CD14-positive monocyte (primary cell): Measurements from ENCODE around the gene PMS1. TPM values are rescaled to one million over a fixed set of nuclear protein-coding genes. Genes with fewer than 3 reads are reported as not detected.
A peak's percentile ranks its signal among the peaks of the same experiment; 100 is the strongest.

Source experiments
- DNase-seq, 3 donors: peaks; one replicate each; pipeline ENCODE4 v3.0.0-alpha.2; 2011 to 2022
- H2AFZ ChIP-seq: 2 replicates; pipeline ENCODE4 v1.6.0; 2012; ENCODE audit warnings: mild to moderate bottlenecking, low read depth, low read length, inconsistent platforms; ENCODE audit not compliant: insufficient read depth, poor library complexity, severe bottlenecking
- H3K27ac ChIP-seq, 2 donors: 1 replicate in 1 of 2; 2 replicates in 1 of 2; pipeline ENCODE4 v1.5.1; 2012 to 2013; ENCODE audit warnings: low read length in 2 of 2, control low read depth in 1 of 2, inconsistent platforms in 1 of 2, low read depth in 1 of 2, mild to moderate bottlenecking in 1 of 2
- H3K27me3 ChIP-seq, 2 donors: one replicate each; pipeline versions ENCODE4 v1.6.0 to v1.6.1; 2011 to 2013; ENCODE audit warnings: low read length in 2 of 2; ENCODE audit not compliant: control insufficient read depth in 2 of 2, insufficient read depth in 2 of 2
- H3K36me3 ChIP-seq, 2 donors: replicated peaks in 1 of 2; 1 replicate in 1 of 2; 2 replicates in 1 of 2; pipeline versions ENCODE4 v1.5.1 to v1.6.1; 2012 to 2013; ENCODE audit warnings: low read length in 2 of 2, control low read depth in 1 of 2, inconsistent platforms in 1 of 2, mild to moderate bottlenecking in 1 of 2; ENCODE audit not compliant: insufficient read depth in 2 of 2, control insufficient read depth in 1 of 2
- H3K4me1 ChIP-seq, 2 donors: 1 replicate in 1 of 2; 2 replicates in 1 of 2; pipeline versions ENCODE4 v1.5.1 to v1.6.1; 2012 to 2013; ENCODE audit warnings: low read length in 2 of 2, control low read depth in 1 of 2, inconsistent platforms in 1 of 2, mild to moderate bottlenecking in 1 of 2, moderate library complexity in 1 of 2; ENCODE audit not compliant: insufficient read depth in 2 of 2, control insufficient read depth in 1 of 2
- H3K4me2 ChIP-seq: replicated peaks from 2 replicates; pipeline ENCODE3; 2012; ENCODE audit warnings: low read length, moderate library complexity, mild to moderate bottlenecking; ENCODE audit not compliant: poor library complexity, severe bottlenecking; ENCODE audit errors: extremely low read depth
- H3K4me3 ChIP-seq, 3 experiments: fragments of 200-600 bp in 1 of 3; sonication (generic) in 1 of 3; replicated peaks in 1 of 3; 1 replicate in 2 of 3; 2 replicates in 1 of 3; pipeline ENCODE4 v1.5.1; 2011 to 2013; ENCODE audit warnings: low read length in 3 of 3, mild to moderate bottlenecking in 3 of 3, control low read depth in 2 of 3, low read depth in 2 of 3, inconsistent platforms in 1 of 3, moderate library complexity in 1 of 3
- H3K79me2 ChIP-seq: 2 replicates; pipeline ENCODE4 v1.6.0; 2012; ENCODE audit warnings: mild to moderate bottlenecking, control low read depth, inconsistent platforms, low read length, moderate library complexity; ENCODE audit not compliant: insufficient read depth
- H3K9ac ChIP-seq: 2 replicates; pipeline ENCODE4 v1.6.0; 2017; ENCODE audit warnings: low read length, mild to moderate bottlenecking; ENCODE audit not compliant: insufficient read depth, poor library complexity, severe bottlenecking
- H3K9me3 ChIP-seq, 2 donors: replicated peaks in 1 of 2; 1 replicate in 1 of 2; 2 replicates in 1 of 2; pipeline versions ENCODE4 v1.5.1 to v1.6.1; 2012 to 2013; ENCODE audit warnings: low read length in 2 of 2, control low read depth in 1 of 2; ENCODE audit not compliant: control insufficient read depth in 1 of 2, insufficient read depth in 1 of 2
- H4K20me1 ChIP-seq: 2 replicates; pipeline ENCODE4 v1.6.0; 2012; ENCODE audit warnings: mild to moderate bottlenecking, low read length, control low read depth, moderate library complexity; ENCODE audit not compliant: insufficient read depth
- H3K27ac Mint-ChIP-seq, 7 donors: one replicate each; pipeline ENCODE4 v1.8.0; 2020; ENCODE audit warnings: mild to moderate bottlenecking in 7 of 7, mixed read lengths in 7 of 7, moderate library complexity in 6 of 7, inconsistent platforms in 2 of 7
- H3K27me3 Mint-ChIP-seq, 3 donors: one replicate each; pipeline ENCODE4 v1.8.0; 2021 to 2022; ENCODE audit warnings: low read depth in 3 of 3, mild to moderate bottlenecking in 3 of 3, mixed read lengths in 3 of 3, moderate library complexity in 3 of 3, inconsistent platforms in 1 of 3
- H3K36me3 Mint-ChIP-seq, 2 donors: one replicate each; pipeline ENCODE4 v1.8.0; 2020; ENCODE audit warnings: mixed read lengths in 2 of 2, inconsistent platforms in 1 of 2, mild to moderate bottlenecking in 1 of 2
- H3K4me1 Mint-ChIP-seq: one replicate; pipeline ENCODE4 v1.8.0; 2020; ENCODE audit warnings: mild to moderate bottlenecking, mixed read lengths
- H3K4me3 Mint-ChIP-seq, 2 donors: one replicate each; pipeline ENCODE4 v1.8.0; 2020; ENCODE audit warnings: mild to moderate bottlenecking in 2 of 2, mixed read lengths in 2 of 2, moderate library complexity in 1 of 2
- H3K9me3 Mint-ChIP-seq, 7 donors: one replicate each; pipeline ENCODE4 v1.8.0; 2020 to 2022; ENCODE audit warnings: mixed read lengths in 7 of 7, mild to moderate bottlenecking in 6 of 7, moderate library complexity in 6 of 7, inconsistent platforms in 2 of 7
- CTCF ChIP-seq: fragments of 200-600 bp; IDR thresholded peaks from one replicate; pipeline ENCODE4 v1.8.0; 2022; ENCODE audit warnings: antibody characterized with exemption, mild to moderate bottlenecking
- WGBS: methylation state at CpG from one replicate; pipeline ENCODE4 v1.1.5; 2013; ENCODE audit warnings: missing lambda C conversion rate; ENCODE audit not compliant: insufficient coverage; 5-methylcytosine and 5-hydroxymethylcytosine counted together
- intact Hi-C, 2 donors: fragments of 100-400 bp; cut with micrococcal nuclease; formaldehyde crosslinking; loops; one replicate each; pipeline versions ENCODE4 v1.15.0 to v1.15.1; 2023
- polyA plus RNA-seq, 3 donors: library from polyadenylated mRNA; depleted of rRNA in 1 of 3; unstranded in 2 of 3; stranded (reverse) in 1 of 3; fragments of 300-500 nt in 2 of 3; fragments of >200 nt in 1 of 3; fragmentation: Illumina TruSeq in 2 of 3; gene quantifications; 1 replicate in 2 of 3; 2 replicates in 1 of 3; pipeline ENCODE4 v1.2.3, GENCODE V29; 2012 to 2021

PMS1 gene
- polyA plus RNA-seq, 3 donors: 3.7 to 7.8 (median 5.7) TPM

DNA sequence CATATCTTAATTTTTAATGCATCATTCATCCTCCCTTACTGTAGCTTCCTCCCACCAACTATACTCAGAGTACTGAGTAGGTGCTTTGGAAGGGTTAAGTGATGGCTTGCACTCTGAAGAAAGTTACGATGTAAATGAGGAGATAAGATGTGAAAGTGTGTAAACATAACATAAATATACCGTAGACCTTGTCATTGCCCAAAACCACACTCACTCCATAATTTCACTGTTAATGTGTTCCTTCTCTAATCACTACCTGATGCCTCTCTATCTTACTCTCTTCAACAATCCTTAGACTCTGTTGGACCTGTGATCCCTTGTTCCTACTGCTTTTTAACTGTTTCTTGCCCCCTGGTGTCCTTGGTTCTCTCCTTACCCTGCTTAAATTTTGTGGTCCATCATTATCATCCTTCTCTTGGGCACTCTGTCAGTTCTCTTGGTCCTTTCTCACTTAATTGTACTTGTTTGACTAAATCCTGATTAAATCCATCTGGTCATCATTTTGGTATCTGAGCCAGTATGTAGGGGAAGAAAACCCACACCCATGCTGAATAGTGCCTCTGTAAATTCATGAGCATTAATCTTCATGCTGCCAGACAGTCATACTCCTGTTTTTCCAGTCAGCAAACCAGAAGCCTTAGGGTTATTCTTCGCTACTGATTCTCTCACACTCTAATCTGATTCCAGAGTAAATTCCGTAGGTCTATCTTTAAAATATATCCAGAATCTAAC, 45.0 kb downstream of the PMS1 start:
- H3K27ac ChIP-seq: no peak overlapping the region
- intact Hi-C loops: no loop called here
- no peaks in the 10 kb centered on the region for H3K4me1 Mint-ChIP-seq
- WGBS: 100% methylated on average over 1 of the region's 4 CpGs
- H3K4me2 ChIP-seq: no peak overlapping the region
- H3K27ac Mint-ChIP-seq: peak overlapping the region in 2 of 7 donors; percentile 38
- no peak overlapping the region for H2AFZ ChIP-seq
- no peaks in the 10 kb centered on the region for H3K27me3 ChIP-seq
- H3K36me3 ChIP-seq: peaks cover 0 to 10% of the 10 kb centered on the region in 2 donors
- no peak overlapping the region for H3K9ac ChIP-seq
- TF ChIP-seq CTCF: no peak
- no peaks in the 10 kb centered on the region for H4K20me1 ChIP-seq
- no peaks in the 10 kb centered on the region for H3K9me3 ChIP-seq
- peaks cover 18 to 33% of the 10 kb centered on the region in 2 donors for H3K36me3 Mint-ChIP-seq
- H3K4me3 ChIP-seq: no peak overlapping the region
- H3K79me2 ChIP-seq: no peaks in the 10 kb centered on the region
- H3K27me3 Mint-ChIP-seq: peaks cover 0 to 2% (median 0%) of the 10 kb centered on the region in 3 donors
- H3K4me3 Mint-ChIP-seq: no peak overlapping the region
- no peak for DNase-seq
- H3K4me1 ChIP-seq: no peaks in the 10 kb centered on the region
- H3K9me3 Mint-ChIP-seq: no peaks in the 10 kb centered on the region

DNA sequence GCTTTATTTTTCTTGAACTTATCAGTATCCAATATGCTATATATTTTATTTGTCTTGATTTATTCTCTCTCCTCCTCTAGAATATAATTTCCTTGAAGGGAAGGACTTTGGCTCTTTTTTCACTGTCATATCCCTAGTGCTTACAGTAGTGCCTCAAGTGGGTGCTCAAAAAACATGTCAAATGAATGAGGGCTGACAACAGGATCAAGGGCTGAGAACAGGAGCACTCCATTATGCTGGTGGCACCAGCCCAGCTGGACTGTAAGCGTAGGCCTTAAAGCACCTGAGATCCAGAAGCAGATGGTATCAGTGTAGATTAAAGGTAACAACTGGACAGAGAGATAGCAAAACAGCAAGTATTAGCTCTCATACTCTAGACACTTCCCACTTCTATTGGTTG, 46.3 kb downstream of the PMS1 start:
- Mint-ChIP-seq H3K9me3 (no peaks in the 10 kb centered on the region), H3K4me1 (no peaks in the 10 kb centered on the region), H3K27ac (no peak overlapping the region), H3K4me3 (no peak overlapping the region), H3K36me3 (peaks cover 19 to 33% of the 10 kb centered on the region in 2 donors), H3K27me3 (peaks cover 0 to 2% (median 0%) of the 10 kb centered on the region in 3 donors)
- H3K27ac ChIP-seq: no peak overlapping the region
- peaks cover 0 to 11% of the 10 kb centered on the region in 2 donors for H3K36me3 ChIP-seq
- no peaks in the 10 kb centered on the region for H3K9me3 ChIP-seq
- H3K4me2 ChIP-seq: no peak overlapping the region
- no peak for DNase-seq
- no peaks in the 10 kb centered on the region for H3K27me3 ChIP-seq
- no peak overlapping the region for H3K9ac ChIP-seq
- no peaks in the 10 kb centered on the region for H3K4me1 ChIP-seq
- H3K79me2 ChIP-seq: no peaks in the 10 kb centered on the region
- intact Hi-C loops: no loop called here
- TF ChIP-seq CTCF: no peak
- no peak overlapping the region for H2AFZ ChIP-seq
- H3K4me3 ChIP-seq: no peak overlapping the region
- H4K20me1 ChIP-seq: no peaks in the 10 kb centered on the region
- WGBS: no CpG with 5 or more reads among the region's 1 CpG
